HEK293 (cell line): Measurements from ENCODE around the gene KLHL21.
"Not testable (repeated sequence)": the region's sequence is repeated elsewhere in the genome, so short reads cannot be mapped to it uniquely, and the experiment has no call there.

Experiments used
- CTCF ChIA-PET: fragments of 350-600 bp; formaldehyde crosslinking; extraction: SDS; loops from one replicate; lab custom pipeline; 2021; ENCODE audit warnings: antibody characterized with exemption; lab: Yijun Ruan, JAX
- POLR2A ChIA-PET: fragments of 300-600 bp; formaldehyde crosslinking; extraction: SDS; loops from one replicate; lab custom pipeline; 2020; ENCODE audit warnings: antibody characterized with exemption, inconsistent platforms; lab: Yijun Ruan, JAX
- H3K27ac ChIP-seq: fragments of 200-500 bp; sonication (Bioruptor generic); 2 replicates; pipeline ENCODE4 v1.5.1; 2014; ENCODE audit warnings: low read depth, low read length, control low read depth, inconsistent platforms; ENCODE audit errors: extremely low read depth
- H3K36me3 ChIP-seq, 2 experiments: fragments of 200-500 bp in 1 of 2; sonication (Bioruptor generic) in 1 of 2; 1 replicate in 1 of 2; 2 replicates in 1 of 2; pipeline ENCODE4 v1.5.1; 2014 to 2017; ENCODE audit warnings: inconsistent platforms in 2 of 2, low read length in 2 of 2; ENCODE audit not compliant: control insufficient read depth in 2 of 2, insufficient read depth in 1 of 2
- H3K4me1 ChIP-seq: fragments of 200-500 bp; sonication (Bioruptor generic); 2 replicates; pipeline ENCODE4 v1.5.1; 2014; ENCODE audit warnings: mild to moderate bottlenecking, low read length, inconsistent platforms; ENCODE audit not compliant: control insufficient read depth, insufficient read depth
- H3K4me3 ChIP-seq: 2 replicates; pipeline ENCODE4 v1.5.1; 2011; ENCODE audit warnings: low read depth, mild to moderate bottlenecking, control low read depth, low read length, moderate library complexity
- H3K9me3 ChIP-seq: fragments of 200-500 bp; sonication (Bioruptor generic); 2 replicates; pipeline ENCODE4 v1.5.1; 2014; ENCODE audit warnings: low read depth, low read length, inconsistent platforms; ENCODE audit not compliant: control insufficient read depth, insufficient read depth
- MYNN ChIP-seq: fragments of 450-650 bp; formaldehyde crosslinking; IDR thresholded peaks from 2 replicates; pipeline ENCODE4 v1.5.1; 2016; ENCODE audit warnings: missing biosample characterization, missing genetic modification characterization, borderline replicate concordance
- REST ChIP-seq: fragments of 450-650 bp; formaldehyde crosslinking; IDR thresholded peaks from 2 replicates; pipeline ENCODE4 v1.5.1; 2016; ENCODE audit warnings: missing biosample characterization, missing genetic modification characterization
- ZBTB49 ChIP-seq: fragments of 450-650 bp; formaldehyde crosslinking; IDR thresholded peaks from 2 replicates; pipeline ENCODE4 v1.5.1; 2016; ENCODE audit warnings: missing biosample characterization, missing genetic modification characterization, low read depth
- ZNF248 ChIP-seq: fragments of 450-650 bp; formaldehyde crosslinking; IDR thresholded peaks from 2 replicates; pipeline ENCODE4 v1.5.1; 2017; ENCODE audit warnings: missing biosample characterization, missing genetic modification characterization
- ZNF341 ChIP-seq: fragments of 450-650 bp; formaldehyde crosslinking; IDR thresholded peaks from 2 replicates; pipeline ENCODE4; 2016; ENCODE audit warnings: low read depth, missing biosample characterization, missing genetic modification characterization
- ZNF394 ChIP-seq: fragments of 450-650 bp; formaldehyde crosslinking; IDR thresholded peaks from 2 replicates; pipeline ENCODE4 v1.5.1; 2016; ENCODE audit warnings: missing biosample characterization, missing genetic modification characterization, mild to moderate bottlenecking, moderate library complexity, borderline replicate concordance
- ZNF433 ChIP-seq: fragments of 450-650 bp; formaldehyde crosslinking; IDR thresholded peaks from 2 replicates; pipeline ENCODE4 v1.5.1; 2016; ENCODE audit warnings: missing biosample characterization, missing genetic modification characterization, low read depth
- ZNF600 ChIP-seq: fragments of 450-650 bp; formaldehyde crosslinking; IDR thresholded peaks from 2 replicates; pipeline ENCODE4 v1.5.1; 2016; ENCODE audit warnings: missing biosample characterization, missing genetic modification characterization
- TF ChIP-seq, protein P1 (sequence below): fragments of 450-650 bp; formaldehyde crosslinking; IDR thresholded peaks from 2 replicates; pipeline ENCODE4 v1.5.1; 2016; ENCODE audit warnings: missing biosample characterization, missing genetic modification characterization
- TF ChIP-seq, protein P2 (sequence below): fragments of 450-650 bp; formaldehyde crosslinking; IDR thresholded peaks from 2 replicates; pipeline ENCODE4 v1.5.1; 2016; ENCODE audit warnings: missing biosample characterization, missing genetic modification characterization

The KLHL21 gene

DNA sequence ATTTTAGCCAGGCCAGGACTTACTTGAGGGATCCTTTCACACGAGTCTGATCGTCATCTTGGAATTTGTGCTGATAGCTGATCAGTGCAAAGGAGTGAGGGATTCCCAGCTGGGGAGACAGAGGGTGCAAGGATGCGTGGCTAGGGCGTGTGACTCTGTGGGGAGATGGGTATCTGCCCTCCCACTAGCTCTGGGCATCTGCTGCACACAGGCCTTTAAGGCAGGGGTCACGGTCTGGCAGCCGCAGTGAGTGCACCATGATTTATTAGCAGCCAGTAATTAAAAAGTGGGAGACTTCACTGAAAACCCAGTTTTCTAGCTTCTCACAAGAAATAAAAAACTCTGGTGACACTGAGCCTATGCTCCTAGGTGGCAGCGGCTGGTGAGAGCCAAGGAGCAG lies 42.3 kb upstream of the KLHL21 start (continued):
- TF ChIP-seq, protein P1, sequence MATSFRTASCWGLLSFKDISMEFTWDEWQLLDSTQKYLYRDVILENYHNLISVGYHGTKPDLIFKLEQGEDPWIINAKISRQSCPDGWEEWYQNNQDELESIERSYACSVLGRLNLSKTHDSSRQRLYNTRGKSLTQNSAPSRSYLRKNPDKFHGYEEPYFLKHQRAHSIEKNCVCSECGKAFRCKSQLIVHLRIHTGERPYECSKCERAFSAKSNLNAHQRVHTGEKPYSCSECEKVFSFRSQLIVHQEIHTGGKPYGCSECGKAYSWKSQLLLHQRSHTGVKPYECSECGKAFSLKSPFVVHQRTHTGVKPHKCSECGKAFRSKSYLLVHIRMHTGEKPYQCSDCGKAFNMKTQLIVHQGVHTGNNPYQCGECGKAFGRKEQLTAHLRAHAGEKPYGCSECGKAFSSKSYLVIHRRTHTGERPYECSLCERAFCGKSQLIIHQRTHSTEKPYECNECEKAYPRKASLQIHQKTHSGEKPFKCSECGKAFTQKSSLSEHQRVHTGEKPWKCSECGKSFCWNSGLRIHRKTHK (tag by site-specific recombination): no peak
- no peak for TF ChIP-seq ZNF248 (tag by site-specific recombination)
- TF ChIP-seq ZNF433 (tag by site-specific recombination): no peak
- no peak for TF ChIP-seq ZNF394 (tag by site-specific recombination)
- TF ChIP-seq ZBTB49 (tag by site-specific recombination): no peak
- TF ChIP-seq, protein P2, sequence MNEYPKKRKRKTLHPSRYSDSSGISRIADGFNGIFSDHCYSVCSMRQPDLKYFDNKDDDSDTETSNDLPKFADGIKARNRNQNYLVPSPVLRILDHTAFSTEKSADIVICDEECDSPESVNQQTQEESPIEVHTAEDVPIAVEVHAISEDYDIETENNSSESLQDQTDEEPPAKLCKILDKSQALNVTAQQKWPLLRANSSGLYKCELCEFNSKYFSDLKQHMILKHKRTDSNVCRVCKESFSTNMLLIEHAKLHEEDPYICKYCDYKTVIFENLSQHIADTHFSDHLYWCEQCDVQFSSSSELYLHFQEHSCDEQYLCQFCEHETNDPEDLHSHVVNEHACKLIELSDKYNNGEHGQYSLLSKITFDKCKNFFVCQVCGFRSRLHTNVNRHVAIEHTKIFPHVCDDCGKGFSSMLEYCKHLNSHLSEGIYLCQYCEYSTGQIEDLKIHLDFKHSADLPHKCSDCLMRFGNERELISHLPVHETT (tag by site-specific recombination): no peak

DNA sequence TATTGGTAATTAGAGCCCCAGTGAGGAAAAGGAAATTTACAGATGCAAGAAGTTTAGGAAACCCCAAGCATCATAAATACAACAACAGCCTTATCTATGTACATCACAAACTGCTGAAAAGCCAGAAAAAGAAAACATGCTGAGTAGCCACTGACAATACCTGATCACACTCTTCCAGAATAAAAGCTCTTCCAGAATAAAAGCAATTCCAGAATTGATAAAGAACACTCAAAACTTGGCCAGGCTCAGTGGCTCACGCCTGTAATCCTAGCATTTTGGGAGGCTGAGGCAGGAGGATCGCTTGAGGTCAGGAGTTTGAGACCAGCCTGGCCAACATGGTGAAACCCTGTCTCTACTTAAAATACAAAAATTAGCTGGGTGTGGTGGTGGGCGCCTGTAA lies 38.2 kb upstream of the KLHL21 start:
- ChIA-PET POLR2A (interaction anchor here (0.7 kb wide), 1 partner anchor 239 kb away, joined by 6 read pairs; no protein-coding TSS in a partner anchor), CTCF (interaction anchor here (0.6 to 1.3 kb wide), 3 partner anchors 13 to 395 kb away, joined by 3 to 4 read pairs (median 3); no protein-coding TSS in a partner anchor)
- H3K36me3 ChIP-seq: peaks cover 16 to 93% of the 10 kb centered on the region in 2 experiments; a peak in 2 of 3 replicates
- H3K9me3 ChIP-seq, H3K4me3 ChIP-seq, H3K27ac ChIP-seq, H3K4me1 ChIP-seq: not testable (repeated sequence)
- TF ChIP-seq MYNN (tag by site-specific recombination): peak; percentile 83; the same call in 1 of the 2 replicates

DNA sequence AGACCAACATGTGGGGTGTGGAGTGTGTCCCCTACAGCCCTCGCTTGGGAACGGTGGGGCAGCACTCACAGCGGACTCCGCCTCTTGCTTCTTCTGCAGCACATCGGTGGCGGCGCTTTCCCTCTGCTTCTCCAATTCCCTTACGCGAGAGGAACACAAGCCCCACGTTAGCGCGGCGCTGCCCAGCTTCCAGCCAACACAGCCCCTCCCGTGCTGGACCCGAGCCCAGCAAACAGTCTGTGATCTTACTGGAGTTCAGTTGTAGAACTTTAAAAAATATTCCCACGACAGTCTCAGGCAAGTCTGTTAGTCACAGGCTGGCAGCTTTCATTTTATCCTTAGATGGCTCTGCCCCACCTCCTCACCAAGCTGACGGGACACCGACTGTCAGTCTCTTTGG lies 35.6 kb upstream of the KLHL21 start:
- no peak overlapping the region for H3K27ac ChIP-seq
- 0 out of 2 replicates have a peak, but pooled peaks have one; percentile 15 for TF ChIP-seq ZNF600 (tag by site-specific recombination)
- no peak for TF ChIP-seq ZNF341
- TF ChIP-seq REST (tag by site-specific recombination): no peak
- POLR2A ChIA-PET: no interaction called here
- peaks cover 21 to 94% of the 10 kb centered on the region in 2 experiments; a peak in 2 of 3 replicates for H3K36me3 ChIP-seq
- H3K4me1 ChIP-seq: no peaks in the 10 kb centered on the region
- no peak overlapping the region for H3K4me3 ChIP-seq
- CTCF ChIA-PET: interaction anchor here (1.9 kb wide), 1 partner anchor 8 kb away, joined by 8 read pairs; no protein-coding TSS in a partner anchor
- H3K9me3 ChIP-seq: no peaks in the 10 kb centered on the region
